ENCODE results near the gene TRIP12.
"Not testable (repeated sequence)": the region's sequence is repeated elsewhere in the genome, so short reads cannot be mapped to it uniquely, and the experiment has no call there.

TRIP12 gene

DNA sequence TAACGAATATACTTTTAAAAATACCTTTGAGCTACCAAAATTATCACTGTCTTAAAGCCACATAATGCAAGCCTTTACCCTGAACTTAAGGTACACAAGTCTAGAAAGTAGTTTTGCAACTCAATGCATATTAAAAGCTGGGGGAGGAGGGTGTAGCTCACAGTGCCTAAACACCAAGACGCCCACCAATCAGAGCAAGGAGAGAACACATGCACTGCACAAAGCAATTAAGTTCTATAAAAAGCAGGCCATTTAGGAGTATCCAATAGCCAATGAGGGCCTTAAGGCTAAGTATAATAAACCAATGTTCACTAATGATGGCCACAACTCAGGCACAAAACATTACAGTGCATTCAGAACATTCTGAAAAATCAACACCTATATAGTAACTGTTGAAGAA is 16.2 kb downstream of the TRIP12 start:
- DNase-seq (ENCODE audit: low spot score in 2 of 2) (no peak), ATAC-seq (ENCODE audit: low read depth) (no peak)
- H3K27ac Mint-ChIP-seq: no peak overlapping the region
- peaks cover 14% of the 10 kb centered on the region for H3K4me1 Mint-ChIP-seq
- H3K9me3 Mint-ChIP-seq: no peaks in the 10 kb centered on the region
- H3K36me3 Mint-ChIP-seq: peaks cover 13% of the 10 kb centered on the region
- H3K4me3 Mint-ChIP-seq: no peak overlapping the region
- H3K27me3 Mint-ChIP-seq: no peaks in the 10 kb centered on the region

DNA sequence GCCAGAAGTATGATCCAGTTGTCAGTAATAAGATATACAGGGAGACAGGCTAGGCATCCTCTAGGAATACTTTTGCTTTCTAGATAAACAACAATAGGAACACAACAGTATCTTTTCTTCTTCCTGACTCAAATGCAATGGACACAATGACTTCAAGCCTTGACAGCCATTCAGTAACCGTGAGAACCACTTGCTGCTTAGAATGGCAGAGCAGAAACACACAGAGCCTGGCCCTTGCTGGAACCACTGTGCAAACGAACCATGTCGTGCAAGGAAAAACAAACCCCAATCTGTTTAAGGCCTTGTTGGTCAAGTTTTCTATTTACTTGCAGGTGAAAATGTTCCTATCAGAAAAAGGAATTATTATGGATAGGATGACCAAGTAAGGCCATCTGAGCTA is 18.8 kb downstream of the TRIP12 start:
- H3K4me1 Mint-ChIP-seq: peaks cover 20% of the 10 kb centered on the region
- no peaks in the 10 kb centered on the region for H3K9me3 Mint-ChIP-seq
- DNase-seq (ENCODE audit: low spot score in 2 of 2) (no peak), ATAC-seq (ENCODE audit: low read depth) (no peak)
- peaks cover 19% of the 10 kb centered on the region for H3K36me3 Mint-ChIP-seq
- H3K4me3 Mint-ChIP-seq: no peak overlapping the region
- H3K27ac Mint-ChIP-seq: no peak overlapping the region
- H3K27me3 Mint-ChIP-seq: no peaks in the 10 kb centered on the region

GRCh38 chr2:229901819-229902218 is 20.0 kb downstream of the TRIP12 start:
- ATAC-seq (ENCODE audit: low read depth) (no peak), DNase-seq (ENCODE audit: low spot score in 2 of 2) (no peak)
- Mint-ChIP-seq H3K4me1 (peaks cover 24% of the 10 kb centered on the region), H3K36me3 (peaks cover 20% of the 10 kb centered on the region), H3K9me3 (no peaks in the 10 kb centered on the region), H3K27me3 (no peaks in the 10 kb centered on the region), H3K27ac (no peak overlapping the region), H3K4me3 (no peak overlapping the region)

DNA sequence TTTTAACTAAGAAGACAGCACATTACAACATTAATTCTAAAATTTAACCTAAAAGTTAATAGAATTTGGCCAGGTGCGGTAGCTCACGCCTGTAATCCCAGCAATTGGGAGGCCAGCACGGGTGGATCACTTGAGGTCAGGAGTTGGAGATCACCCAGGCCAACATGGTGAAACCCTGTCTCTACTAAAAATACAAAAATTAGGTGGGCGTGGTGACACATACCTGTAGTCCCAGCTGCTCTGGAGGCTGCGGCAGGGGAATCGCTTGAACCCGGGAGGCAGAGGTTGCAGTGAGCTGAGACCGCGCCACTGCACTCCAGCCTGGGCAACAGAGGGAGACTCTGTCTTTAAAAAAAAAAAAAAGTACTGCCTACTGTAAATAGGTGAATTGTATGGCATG is 21.3 kb downstream of the TRIP12 start:
- ATAC-seq (ENCODE audit: low read depth); H3K27ac Mint-ChIP-seq; H3K27me3 Mint-ChIP-seq; H3K9me3 Mint-ChIP-seq; DNase-seq (ENCODE audit: low spot score in 2 of 2); H3K4me3 Mint-ChIP-seq: not testable (repeated sequence)
- H3K36me3 Mint-ChIP-seq: peaks cover 20% of the 10 kb centered on the region
- peaks cover 26% of the 10 kb centered on the region for H3K4me1 Mint-ChIP-seq

DNA sequence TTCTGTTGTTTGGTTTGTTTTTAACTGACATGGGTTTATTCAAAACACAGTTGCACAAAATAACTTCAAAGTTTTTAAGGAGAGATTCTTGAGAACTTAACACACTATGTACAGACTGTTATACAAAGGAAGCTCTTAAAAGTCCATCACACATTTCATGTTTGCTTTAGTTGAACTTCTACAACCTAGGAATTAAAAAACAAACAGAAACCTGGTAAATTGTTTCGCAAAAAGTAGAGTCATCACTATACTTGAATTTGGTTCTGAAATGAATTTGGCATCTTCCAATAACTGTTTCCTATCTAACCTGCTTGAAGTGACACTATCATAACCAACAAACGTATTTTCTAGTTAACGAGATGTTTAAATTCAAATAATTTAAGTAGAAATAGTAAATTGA is 21.8 kb downstream of the TRIP12 start:
- Mint-ChIP-seq H3K4me3 (no peak overlapping the region), H3K36me3 (peaks cover 20% of the 10 kb centered on the region), H3K27me3 (no peaks in the 10 kb centered on the region), H3K9me3 (no peaks in the 10 kb centered on the region), H3K27ac (no peak overlapping the region), H3K4me1 (peaks cover 27% of the 10 kb centered on the region)
- ATAC-seq (ENCODE audit: low read depth) (no peak), DNase-seq (ENCODE audit: low spot score in 2 of 2) (no peak)

DNA sequence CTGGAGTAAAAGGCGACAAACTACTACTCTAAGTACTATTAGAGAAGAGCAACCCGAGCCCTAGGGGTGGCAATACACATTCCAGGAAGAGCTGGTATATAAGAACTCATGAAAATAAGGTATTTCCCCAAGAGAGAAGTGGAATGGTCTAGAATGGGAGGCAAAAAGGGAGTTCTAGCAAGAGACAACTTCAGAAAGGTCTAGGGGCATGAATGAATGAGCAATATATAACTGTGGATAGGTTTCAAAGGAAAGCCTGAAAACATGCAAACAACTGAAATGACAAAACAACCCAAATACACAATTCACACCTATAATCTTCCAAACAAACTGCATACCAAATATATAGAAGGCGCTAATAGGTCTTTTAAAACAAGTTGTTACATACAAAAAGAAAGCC is 22.2 kb downstream of the TRIP12 start:
- no peak overlapping the region for H3K27ac Mint-ChIP-seq
- ATAC-seq (ENCODE audit: low read depth) (no peak), DNase-seq (ENCODE audit: low spot score in 2 of 2) (no peak)
- peaks cover 20% of the 10 kb centered on the region for H3K36me3 Mint-ChIP-seq
- peaks cover 30% of the 10 kb centered on the region for H3K4me1 Mint-ChIP-seq
- H3K9me3 Mint-ChIP-seq: no peaks in the 10 kb centered on the region
- H3K4me3 Mint-ChIP-seq: no peak overlapping the region
- no peaks in the 10 kb centered on the region for H3K27me3 Mint-ChIP-seq

DNA sequence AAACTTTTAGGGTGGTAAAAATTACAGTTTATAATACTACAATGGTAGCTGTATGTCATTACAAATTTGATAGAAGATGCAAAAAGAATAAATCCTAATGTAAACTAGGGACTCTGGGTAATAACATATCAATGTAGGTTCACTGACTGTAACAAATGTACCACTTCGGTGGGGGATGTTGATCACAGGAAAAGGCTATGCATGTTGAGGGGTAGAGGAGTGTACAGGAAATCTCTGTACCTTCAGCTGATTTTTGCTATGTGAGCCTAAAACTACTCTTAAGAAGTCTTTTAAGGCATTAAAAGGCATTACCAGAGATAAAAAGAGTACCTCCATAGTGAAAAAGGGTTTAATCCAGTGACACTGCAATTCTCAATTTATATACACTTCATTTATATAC is 25.0 kb downstream of the TRIP12 start:
- ATAC-seq (ENCODE audit: low read depth): no peak
- DNase-seq (ENCODE audit: low spot score in 2 of 2): no peak
- no peaks in the 10 kb centered on the region for H3K27me3 Mint-ChIP-seq
- no peaks in the 10 kb centered on the region for H3K9me3 Mint-ChIP-seq
- peaks cover 29% of the 10 kb centered on the region for H3K4me1 Mint-ChIP-seq
- H3K27ac Mint-ChIP-seq: peak overlapping the region; percentile 56
- no peak overlapping the region for H3K4me3 Mint-ChIP-seq
- H3K36me3 Mint-ChIP-seq: peaks cover 15% of the 10 kb centered on the region

- DNase-seq (ENCODE audit: low spot score in 2 of 2) (no peak), ATAC-seq (ENCODE audit: low read depth) (no peak)
- peaks cover 12% of the 10 kb centered on the region for H3K36me3 Mint-ChIP-seq
- no peaks in the 10 kb centered on the region for H3K27me3 Mint-ChIP-seq
- H3K4me1 Mint-ChIP-seq: peaks cover 26% of the 10 kb centered on the region
- H3K4me3 Mint-ChIP-seq: no peak overlapping the region
- H3K27ac Mint-ChIP-seq: no peak overlapping the region
- H3K9me3 Mint-ChIP-seq: no peaks in the 10 kb centered on the region
Observed at GRCh38 chr2:229889023-229889422, 32.8 kb downstream of the TRIP12 start.

DNA sequence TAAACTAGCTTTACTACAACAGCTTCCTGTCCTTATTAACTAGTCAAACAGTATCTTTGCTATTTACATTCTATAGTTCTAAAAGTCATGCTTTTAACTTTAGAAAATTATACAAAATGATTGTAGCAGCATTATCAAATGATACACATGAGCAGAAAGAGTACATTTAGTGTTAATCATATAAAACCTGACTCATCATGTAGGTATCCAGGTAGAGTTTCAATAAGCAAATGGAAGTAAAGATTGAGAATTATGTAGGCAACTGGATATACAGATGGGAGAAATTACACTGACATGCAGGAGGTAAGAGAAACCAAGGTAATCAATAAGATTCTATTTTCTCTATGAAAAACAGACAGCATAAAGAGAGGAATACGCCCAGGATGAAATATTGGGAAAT is 33.8 kb downstream of the TRIP12 start:
- ATAC-seq (ENCODE audit: low read depth): no peak
- Mint-ChIP-seq H3K27ac (peak overlapping the region; percentile 71), H3K27me3 (no peaks in the 10 kb centered on the region), H3K4me3 (no peak overlapping the region), H3K4me1 (peaks cover 30% of the 10 kb centered on the region), H3K9me3 (no peaks in the 10 kb centered on the region), H3K36me3 (peaks cover 11% of the 10 kb centered on the region)
- no peak for DNase-seq (ENCODE audit: low spot score in 2 of 2)

GRCh38 chr2:229887441-229887840 is 34.4 kb downstream of the TRIP12 start:
- no peak for DNase-seq (ENCODE audit: low spot score in 2 of 2)
- H3K4me1 Mint-ChIP-seq: peaks cover 33% of the 10 kb centered on the region
- no peaks in the 10 kb centered on the region for H3K27me3 Mint-ChIP-seq
- H3K36me3 Mint-ChIP-seq: peaks cover 11% of the 10 kb centered on the region
- H3K27ac Mint-ChIP-seq: peak overlapping the region; percentile 10
- no peaks in the 10 kb centered on the region for H3K9me3 Mint-ChIP-seq
- H3K4me3 Mint-ChIP-seq: no peak overlapping the region
- no peak for ATAC-seq (ENCODE audit: low read depth)

DNA sequence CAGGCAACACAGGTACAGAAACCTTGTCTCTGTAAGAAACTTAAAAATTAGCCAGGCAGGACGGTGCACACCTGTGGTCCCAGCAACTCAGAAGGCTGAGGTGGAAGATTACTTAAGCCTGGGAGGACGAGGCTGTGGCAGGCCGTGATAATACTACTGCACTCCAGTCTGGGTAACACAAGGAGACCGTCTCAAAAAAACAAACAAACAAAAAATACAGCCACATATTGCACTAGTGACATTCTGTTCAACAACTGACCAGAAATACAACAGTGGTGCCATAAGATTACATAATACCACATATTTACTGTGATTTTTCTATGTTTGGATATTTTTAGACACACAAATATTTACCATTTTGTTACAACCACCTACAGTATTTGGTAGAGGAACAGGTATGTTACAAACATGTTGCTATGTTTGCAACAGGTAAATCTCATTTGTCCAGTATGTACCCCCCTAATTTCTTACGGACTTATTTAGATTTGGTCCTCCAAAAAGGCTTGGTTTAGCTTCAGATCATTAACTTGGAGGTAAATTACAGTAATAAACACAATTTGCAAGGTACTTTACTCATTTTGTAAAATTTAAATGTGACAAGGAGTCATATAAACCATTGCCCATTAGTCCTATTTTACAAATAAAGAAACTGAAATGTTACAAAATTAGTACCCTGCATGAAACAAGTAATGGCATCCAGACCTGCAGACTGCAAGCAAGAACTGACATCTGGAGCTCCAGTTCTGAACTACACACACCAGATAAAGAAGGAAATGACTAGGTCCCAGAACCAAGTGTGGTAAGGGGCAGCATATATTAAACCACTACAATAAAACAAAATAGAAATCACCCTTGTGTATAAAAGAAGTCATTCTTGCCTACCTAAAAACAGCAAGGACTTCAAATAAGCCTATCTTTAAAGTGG is 36.8 kb downstream of the TRIP12 start:
- Mint-ChIP-seq H3K27me3 (no peaks in the 10 kb centered on the region), H3K4me1 (peaks cover 37% of the 10 kb centered on the region), H3K4me3 (no peak overlapping the region), H3K36me3 (peaks cover 8% of the 10 kb centered on the region), H3K27ac (peak overlapping the region; percentile 72), H3K9me3 (no peaks in the 10 kb centered on the region)
- no peak for ATAC-seq (ENCODE audit: low read depth)
- no peak for DNase-seq (ENCODE audit: low spot score in 2 of 2)

GRCh38 chr2:229882583-229882982 is 39.2 kb downstream of the TRIP12 start:
- no peak overlapping the region for H3K4me3 Mint-ChIP-seq
- no peak for ATAC-seq (ENCODE audit: low read depth)

DNA sequence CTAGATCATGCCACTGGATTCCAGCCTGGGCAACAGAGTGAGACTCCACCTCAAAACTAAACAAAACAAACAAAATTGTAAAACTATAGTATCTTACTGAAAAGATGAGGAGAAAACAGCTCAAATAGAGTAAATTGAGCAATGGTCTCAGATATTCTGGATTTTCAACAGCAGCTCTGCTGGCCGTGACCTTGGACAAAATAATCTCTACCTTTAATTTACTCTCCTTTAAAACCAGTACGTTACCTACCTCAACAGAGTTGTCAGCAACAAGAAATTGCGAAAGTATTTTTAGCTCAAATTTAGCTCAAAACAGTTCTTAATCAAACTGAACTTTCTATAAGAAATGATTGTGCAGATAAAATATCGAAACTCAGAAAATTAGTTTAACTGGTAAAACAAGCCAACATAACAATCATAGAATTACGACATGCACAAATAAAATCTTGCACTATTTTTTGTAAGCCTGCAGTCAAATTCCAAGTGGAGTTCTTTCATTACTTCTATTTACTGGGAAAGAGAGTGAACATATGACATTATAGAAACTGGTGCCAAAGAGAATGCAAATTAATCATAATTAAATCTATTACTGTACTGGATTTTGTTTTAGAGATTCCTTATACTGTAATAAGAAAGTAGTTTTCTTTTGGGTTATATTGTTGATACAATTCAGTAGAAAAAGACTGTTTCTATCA is 40.8 kb downstream of the TRIP12 start:
- H3K36me3 Mint-ChIP-seq: peaks cover 6% of the 10 kb centered on the region
- H3K27ac Mint-ChIP-seq: no peak overlapping the region
- H3K27me3 Mint-ChIP-seq: no peaks in the 10 kb centered on the region
- peaks cover 21% of the 10 kb centered on the region for H3K4me1 Mint-ChIP-seq
- ATAC-seq (ENCODE audit: low read depth) (no peak), DNase-seq (ENCODE audit: low spot score in 2 of 2) (no peak)
- H3K9me3 Mint-ChIP-seq: no peaks in the 10 kb centered on the region
- H3K4me3 Mint-ChIP-seq: no peak overlapping the region

More at GRCh38 chr2:229882583-229882982, 39.2 kb downstream of the TRIP12 start:
- no peak for DNase-seq (ENCODE audit: low spot score in 2 of 2)
- peaks cover 9% of the 10 kb centered on the region for H3K36me3 Mint-ChIP-seq
- peak overlapping the region; percentile 15 for H3K27ac Mint-ChIP-seq
- H3K27me3 Mint-ChIP-seq: no peaks in the 10 kb centered on the region
- no peaks in the 10 kb centered on the region for H3K9me3 Mint-ChIP-seq
- H3K4me1 Mint-ChIP-seq: peaks cover 28% of the 10 kb centered on the region

GRCh38 chr2:229879191-229879950 is 42.4 kb downstream of the TRIP12 start:
- Mint-ChIP-seq H3K36me3 (peaks cover 9% of the 10 kb centered on the region), H3K4me3 (no peak overlapping the region), H3K4me1 (peaks cover 17% of the 10 kb centered on the region), H3K27me3 (no peaks in the 10 kb centered on the region), H3K9me3 (no peaks in the 10 kb centered on the region), H3K27ac (no peak overlapping the region)
- DNase-seq (ENCODE audit: low spot score in 2 of 2): no peak
- no peak for ATAC-seq (ENCODE audit: low read depth)

Measured in memory B cell (primary cell).